Measurements from ENCODE around the gene ARID5A.

The ARID5A gene

GRCh38 chr2:96537734-96538486, 1.4 kb downstream of the ARID5A start:
- DNase-seq (ENCODE audit: insufficient read length, low spot score) (no peak), FAIRE-seq (no peak)

GRCh38 chr2:96538487-96539214, 2.1 kb downstream of the ARID5A start:
- no peak for DNase-seq (ENCODE audit: insufficient read length, low spot score)
- FAIRE-seq: no peak

- DNase-seq (ENCODE audit: insufficient read length, low spot score) (no peak), FAIRE-seq (peak; percentile 9)
These were observed 2.8 kb downstream of the ARID5A start for GRCh38 chr2:96539215-96539920.

GRCh38 chr2:96540136-96540535, 3.6 kb downstream of the ARID5A start:
- DNase-seq (ENCODE audit: insufficient read length, low spot score): peak; percentile 79
- peak; percentile 95 for FAIRE-seq

- DNase-seq (ENCODE audit: insufficient read length, low spot score) (no peak), FAIRE-seq (peak; percentile 55)
These were observed 5.0 kb downstream of the ARID5A start for GRCh38 chr2:96541398-96542152.

- FAIRE-seq (no peak), DNase-seq (ENCODE audit: insufficient read length, low spot score) (no peak)
These were observed 5.9 kb downstream of the ARID5A start for GRCh38 chr2:96542357-96542977.

- FAIRE-seq: peak; percentile 38
- no peak for DNase-seq (ENCODE audit: insufficient read length, low spot score)
These were observed 9.8 kb downstream of the ARID5A start for GRCh38 chr2:96546321-96546720.

- FAIRE-seq: no peak
- DNase-seq (ENCODE audit: insufficient read length, low spot score): no peak
These were observed 10.2 kb downstream of the ARID5A start for GRCh38 chr2:96546797-96547196.

GRCh38 chr2:96547203-96547641, 10.7 kb downstream of the ARID5A start:
- DNase-seq (ENCODE audit: insufficient read length, low spot score) (no peak), FAIRE-seq (peak; percentile 59)

- no peak for DNase-seq (ENCODE audit: insufficient read length, low spot score)
- FAIRE-seq: no peak
These were observed 11.2 kb downstream of the ARID5A start for GRCh38 chr2:96547731-96548171.

GRCh38 chr2:96548558-96549465, 12.3 kb downstream of the ARID5A start:
- FAIRE-seq: no peak
- DNase-seq (ENCODE audit: insufficient read length, low spot score): no peak

GRCh38 chr2:96549466-96549785, 12.9 kb downstream of the ARID5A start:
- DNase-seq (ENCODE audit: insufficient read length, low spot score) (no peak), FAIRE-seq (no peak)

GRCh38 chr2:96549967-96550786, 13.6 kb downstream of the ARID5A start:
- no peak for FAIRE-seq
- no peak for DNase-seq (ENCODE audit: insufficient read length, low spot score)

GRCh38 chr2:96550787-96551604, 14.4 kb downstream of the ARID5A start:
- no peak for DNase-seq (ENCODE audit: insufficient read length, low spot score)
- no peak for FAIRE-seq

GRCh38 chr2:96551605-96552314, 15.2 kb downstream of the ARID5A start:
- DNase-seq (ENCODE audit: insufficient read length, low spot score) (no peak), FAIRE-seq (no peak)

- FAIRE-seq (no peak), DNase-seq (ENCODE audit: insufficient read length, low spot score) (no peak)
These were observed 16.0 kb downstream of the ARID5A start for GRCh38 chr2:96552315-96553175.
